ENCODE data around the gene KCNN2.
A peak's percentile ranks its signal among the peaks of the same experiment; 100 is the strongest.

Gene KCNN2

DNA sequence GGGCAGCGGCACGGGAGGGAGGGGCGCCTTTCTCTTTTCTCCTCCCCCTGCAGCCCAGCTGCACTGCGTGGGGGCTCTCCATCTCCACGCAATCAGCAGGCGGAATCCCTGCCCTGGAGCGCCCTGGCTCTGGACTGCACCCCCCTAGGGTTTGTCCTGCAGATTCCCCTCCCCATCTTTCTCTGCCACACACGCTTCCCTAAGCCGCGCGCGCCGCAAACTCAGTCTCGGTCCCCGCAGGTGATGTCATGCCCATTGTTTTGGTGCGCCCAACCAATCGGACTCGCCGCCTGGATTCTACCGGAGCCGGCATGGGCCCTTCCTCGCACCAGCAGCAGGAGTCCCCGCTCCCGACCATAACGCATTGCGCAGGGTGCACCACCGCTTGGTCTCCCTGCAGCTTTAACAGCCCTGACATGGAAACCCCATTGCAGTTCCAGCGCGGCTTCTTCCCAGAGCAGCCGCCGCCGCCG lies at the start of gene KCNN2:
Gene KCNN2, plus strand, starts transcription at position 347 of the 473 bp plus-strand sequence. Its CDS starts 70 bp downstream, at position 417.
- Mint-ChIP-seq H3K27ac (no peak within 1 kb of the TSS), H3K27me3 (peaks cover 21% of the 10 kb centered on the region), H3K4me3 (peak within 1 kb of the TSS; percentile 78), H3K9me3 (no peaks in the 10 kb centered on the region), H3K36me3 (peaks cover 3% of the 10 kb centered on the region), H3K4me1 (peaks cover 12% of the 10 kb centered on the region)
- no peak for DNase-seq (ENCODE audit: low spot score in 2 of 2)
- no peak for ATAC-seq (ENCODE audit: low read depth)

DNA sequence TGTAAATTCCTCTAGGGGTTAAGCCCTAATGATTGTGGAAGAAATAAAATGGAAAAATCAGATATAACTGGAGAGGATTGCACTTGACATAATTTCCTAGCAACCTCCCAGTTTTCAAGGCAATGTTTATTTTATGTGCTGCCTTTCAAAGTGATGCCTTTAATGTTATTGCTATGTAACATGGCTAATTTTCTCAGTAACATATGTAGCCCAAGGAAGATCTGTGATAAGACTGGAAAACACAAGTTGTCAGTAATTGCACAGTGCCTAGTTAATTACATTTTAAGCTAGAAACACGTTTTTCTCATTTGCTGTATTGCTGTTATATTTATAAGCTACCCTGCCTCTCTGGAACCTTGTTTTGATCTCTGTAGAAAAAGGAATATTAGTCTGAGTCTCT lies 49.2 kb upstream of the KCNN2 start:
- H3K4me1 Mint-ChIP-seq, result no peaks in the 10 kb centered on the region
- no peaks in the 10 kb centered on the region for H3K9me3 Mint-ChIP-seq
- no peaks in the 10 kb centered on the region for H3K36me3 Mint-ChIP-seq
- ATAC-seq (ENCODE audit: low read depth), result no peak
- peaks cover 3% of the 10 kb centered on the region for H3K27me3 Mint-ChIP-seq
- no peak overlapping the region for H3K4me3 Mint-ChIP-seq
- no peak for DNase-seq (ENCODE audit: low spot score in 2 of 2)
- no peak overlapping the region for H3K27ac Mint-ChIP-seq

DNA sequence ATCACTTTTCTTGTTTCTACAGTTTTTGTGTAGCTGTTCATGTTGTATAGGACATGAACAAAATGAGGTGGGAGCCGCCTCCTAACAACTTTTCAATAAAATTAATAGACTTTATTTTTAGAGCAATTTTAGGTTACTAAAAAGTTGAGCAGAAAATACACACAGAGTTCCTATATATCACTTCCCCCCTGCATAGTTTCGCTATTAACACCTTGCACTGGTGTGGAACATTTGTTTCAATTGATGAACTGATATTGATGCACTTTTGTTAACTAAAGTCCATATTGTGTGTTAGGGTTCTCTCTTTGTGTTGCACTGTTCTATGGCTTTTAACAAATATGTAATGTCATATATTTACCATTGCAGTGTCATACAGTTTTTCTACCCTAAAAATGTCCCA lies 47.8 kb upstream of the KCNN2 start:
- Mint-ChIP-seq H3K27me3 (peaks cover 1% of the 10 kb centered on the region), H3K4me3 (no peak overlapping the region), H3K9me3 (no peaks in the 10 kb centered on the region), H3K4me1 (no peaks in the 10 kb centered on the region), H3K27ac (no peak overlapping the region), H3K36me3 (no peaks in the 10 kb centered on the region)
- DNase-seq (ENCODE audit: low spot score in 2 of 2), result no peak
- ATAC-seq (ENCODE audit: low read depth), result no peak

DNA sequence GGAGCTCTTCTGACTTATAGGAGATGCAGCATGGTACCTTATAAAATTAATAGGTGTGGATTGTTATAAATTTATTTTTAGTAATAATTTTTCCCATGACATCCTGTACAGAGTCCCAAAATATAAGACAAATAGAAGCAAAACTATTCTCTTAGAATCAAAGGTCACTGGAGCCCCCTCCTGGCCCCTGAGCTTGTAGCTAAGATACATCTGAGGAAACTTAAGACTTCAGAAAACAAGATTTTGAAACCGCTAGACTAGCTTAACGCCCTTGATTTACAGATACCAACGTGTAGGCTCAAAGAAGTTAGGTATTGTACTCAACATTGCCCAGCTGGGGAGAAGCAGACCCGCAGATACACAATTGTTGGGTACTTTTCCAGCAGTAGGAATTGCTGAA lies 45.7 kb upstream of the KCNN2 start:
- Mint-ChIP-seq H3K4me3 (no peak overlapping the region), H3K27ac (no peak overlapping the region)
- ATAC-seq (ENCODE audit: low read depth), result no peak

DNA sequence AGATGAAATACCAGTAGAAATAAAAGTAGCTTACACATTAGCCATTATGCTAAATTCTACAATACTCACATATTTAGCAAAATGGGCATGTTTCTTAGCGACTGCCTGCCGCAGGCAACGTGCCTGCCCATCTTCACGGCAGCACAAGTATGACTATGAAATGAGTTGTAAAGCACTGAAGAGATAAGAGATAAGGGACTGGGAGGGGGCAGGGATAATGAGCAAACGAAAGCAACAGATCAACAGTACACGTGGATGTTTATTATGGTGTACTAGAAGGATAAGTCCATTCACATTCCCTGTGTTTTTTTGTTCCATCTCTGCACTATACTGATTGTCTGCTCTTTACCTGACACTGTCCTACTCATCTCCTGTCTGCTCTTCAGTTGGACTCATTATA lies 44.1 kb upstream of the KCNN2 start:
- ATAC-seq (ENCODE audit: low read depth), result no peak
- peaks cover 1% of the 10 kb centered on the region for H3K27me3 Mint-ChIP-seq
- no peaks in the 10 kb centered on the region for H3K4me1 Mint-ChIP-seq
- H3K36me3 Mint-ChIP-seq, result no peaks in the 10 kb centered on the region
- H3K4me3 Mint-ChIP-seq, result no peak overlapping the region
- no peak for DNase-seq (ENCODE audit: low spot score in 2 of 2)
- H3K9me3 Mint-ChIP-seq, result no peaks in the 10 kb centered on the region
- no peak overlapping the region for H3K27ac Mint-ChIP-seq

More for the DNA sequence above, 45.7 kb upstream of the KCNN2 start:
- Mint-ChIP-seq H3K27me3 (no peaks in the 10 kb centered on the region), H3K36me3 (no peaks in the 10 kb centered on the region), H3K4me1 (no peaks in the 10 kb centered on the region), H3K9me3 (no peaks in the 10 kb centered on the region)
- no peak for DNase-seq (ENCODE audit: low spot score in 2 of 2)

DNA sequence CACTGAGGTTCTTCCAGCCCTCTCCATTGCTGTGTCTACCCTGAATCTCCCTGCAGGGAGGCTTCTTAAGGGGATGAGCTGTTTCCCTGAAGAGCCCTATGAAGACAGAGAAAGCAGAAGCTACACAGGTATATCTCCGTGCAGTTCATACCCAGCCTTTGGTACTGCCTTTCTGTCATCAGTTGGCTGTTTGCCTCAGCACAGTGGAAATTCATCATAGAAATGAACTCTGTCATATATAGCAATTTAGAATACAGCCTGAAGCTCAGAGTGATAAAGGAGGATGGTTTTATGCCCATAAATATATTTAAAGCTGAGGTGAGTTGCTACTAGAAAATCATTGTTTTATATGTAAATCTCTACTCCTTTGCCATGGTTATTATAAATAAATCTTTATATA lies 42.6 kb upstream of the KCNN2 start:
- Mint-ChIP-seq H3K27ac (no peak overlapping the region), H3K4me3 (no peak overlapping the region), H3K4me1 (no peaks in the 10 kb centered on the region), H3K36me3 (no peaks in the 10 kb centered on the region), H3K9me3 (no peaks in the 10 kb centered on the region), H3K27me3 (peaks cover 2% of the 10 kb centered on the region)
- no peak for ATAC-seq (ENCODE audit: low read depth)
- DNase-seq (ENCODE audit: low spot score in 2 of 2), result no peak

DNA sequence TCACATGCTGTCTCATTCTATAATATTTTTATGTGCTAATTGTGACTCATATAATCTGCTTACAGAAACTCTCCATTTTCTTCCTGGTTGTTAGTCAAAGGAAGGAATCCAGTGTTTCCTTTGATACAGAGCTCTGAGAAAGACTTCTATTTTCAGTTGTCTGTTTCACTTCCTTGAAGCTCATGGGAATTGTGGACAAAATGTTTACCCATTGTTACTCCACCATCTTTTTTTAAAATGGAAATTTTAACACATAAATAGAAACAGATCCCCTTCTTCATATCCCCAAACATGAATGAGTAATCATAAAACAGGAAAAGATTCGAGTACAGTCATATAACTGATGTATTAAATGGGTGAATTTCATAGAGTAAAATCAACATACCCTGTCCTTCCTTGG lies 42.0 kb upstream of the KCNN2 start:
- ATAC-seq (ENCODE audit: low read depth) (no peak), DNase-seq (ENCODE audit: low spot score in 2 of 2) (no peak)

DNA sequence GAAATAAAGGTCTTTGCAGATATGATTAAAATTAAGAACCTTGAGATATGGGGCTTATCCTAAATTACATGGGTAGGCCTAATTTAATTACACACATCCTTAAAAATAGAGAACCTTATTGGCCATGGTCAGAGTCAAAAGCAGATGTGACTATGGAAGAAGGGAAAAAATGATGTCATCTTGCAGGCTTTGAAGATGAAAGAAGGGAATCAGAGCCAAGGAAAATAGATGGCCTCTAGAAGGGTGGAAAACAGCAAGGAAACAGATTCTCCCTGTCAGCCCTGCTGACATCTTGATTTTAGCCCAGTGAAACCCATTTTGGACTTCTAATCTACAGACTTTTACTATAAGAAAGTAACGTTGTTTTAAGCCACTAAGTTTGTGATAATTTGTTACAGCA lies 37.6 kb upstream of the KCNN2 start:
- Mint-ChIP-seq H3K27ac (no peak overlapping the region), H3K4me1 (no peaks in the 10 kb centered on the region), H3K4me3 (no peak overlapping the region), H3K9me3 (peaks cover 4% of the 10 kb centered on the region), H3K36me3 (no peaks in the 10 kb centered on the region), H3K27me3 (peaks cover 6% of the 10 kb centered on the region)
- DNase-seq (ENCODE audit: low spot score in 2 of 2) (no peak), ATAC-seq (ENCODE audit: low read depth) (no peak)

More for the DNA sequence above, 42.0 kb upstream of the KCNN2 start:
- no peak overlapping the region for H3K4me3 Mint-ChIP-seq
- peaks cover 3% of the 10 kb centered on the region for H3K27me3 Mint-ChIP-seq
- H3K4me1 Mint-ChIP-seq, result no peaks in the 10 kb centered on the region
- H3K36me3 Mint-ChIP-seq, result no peaks in the 10 kb centered on the region
- no peak overlapping the region for H3K27ac Mint-ChIP-seq
- peaks cover 3% of the 10 kb centered on the region for H3K9me3 Mint-ChIP-seq

DNA sequence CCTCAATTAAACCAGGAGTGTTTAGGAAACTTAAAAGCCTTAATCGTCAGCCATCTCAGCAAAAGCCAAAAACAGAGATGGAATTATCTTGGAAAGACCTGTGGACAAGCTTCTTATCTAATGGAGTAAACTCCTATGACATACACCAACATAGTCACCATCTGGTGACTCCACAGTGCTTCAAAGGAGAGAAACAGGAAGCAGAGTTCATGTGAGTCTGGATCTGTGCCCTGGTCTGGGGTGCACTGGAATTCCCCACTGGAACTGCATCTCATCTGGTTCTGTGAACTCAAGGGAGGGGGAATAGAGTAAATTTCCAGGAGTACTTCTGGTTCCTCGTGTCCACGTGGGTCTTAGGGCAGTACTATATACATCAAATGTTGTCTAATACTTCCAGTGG lies 36.3 kb upstream of the KCNN2 start:
- ATAC-seq (ENCODE audit: low read depth), result no peak
- H3K36me3 Mint-ChIP-seq, result no peaks in the 10 kb centered on the region
- H3K4me3 Mint-ChIP-seq, result no peak overlapping the region
- H3K27me3 Mint-ChIP-seq, result peaks cover 6% of the 10 kb centered on the region
- no peaks in the 10 kb centered on the region for H3K4me1 Mint-ChIP-seq
- DNase-seq (ENCODE audit: low spot score in 2 of 2), result no peak
- H3K27ac Mint-ChIP-seq, result no peak overlapping the region
- peaks cover 4% of the 10 kb centered on the region for H3K9me3 Mint-ChIP-seq

DNA sequence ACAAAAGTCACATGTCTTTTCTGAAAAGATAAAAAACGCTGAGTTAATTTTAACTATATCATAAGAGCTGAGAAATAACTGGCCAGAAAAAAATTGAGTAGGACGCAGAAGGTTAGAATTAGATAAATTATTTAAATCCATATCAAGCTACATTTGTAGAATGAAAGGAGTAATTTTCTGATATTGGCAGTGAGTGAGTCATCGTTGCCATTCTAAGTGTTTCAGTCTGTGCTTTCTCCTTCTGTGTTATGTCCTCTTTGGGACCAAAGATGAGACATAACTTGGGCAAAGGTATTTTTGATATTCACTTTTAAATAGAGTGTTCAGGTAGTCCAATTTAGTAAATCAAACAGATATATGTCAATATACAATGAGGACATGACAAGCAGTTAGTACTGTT lies 34.4 kb upstream of the KCNN2 start:
- Mint-ChIP-seq H3K4me3 (no peak overlapping the region), H3K27ac (no peak overlapping the region), H3K27me3 (peaks cover 5% of the 10 kb centered on the region), H3K4me1 (no peaks in the 10 kb centered on the region), H3K36me3 (no peaks in the 10 kb centered on the region), H3K9me3 (peaks cover 4% of the 10 kb centered on the region)
- no peak for ATAC-seq (ENCODE audit: low read depth)
- no peak for DNase-seq (ENCODE audit: low spot score in 2 of 2)

DNA sequence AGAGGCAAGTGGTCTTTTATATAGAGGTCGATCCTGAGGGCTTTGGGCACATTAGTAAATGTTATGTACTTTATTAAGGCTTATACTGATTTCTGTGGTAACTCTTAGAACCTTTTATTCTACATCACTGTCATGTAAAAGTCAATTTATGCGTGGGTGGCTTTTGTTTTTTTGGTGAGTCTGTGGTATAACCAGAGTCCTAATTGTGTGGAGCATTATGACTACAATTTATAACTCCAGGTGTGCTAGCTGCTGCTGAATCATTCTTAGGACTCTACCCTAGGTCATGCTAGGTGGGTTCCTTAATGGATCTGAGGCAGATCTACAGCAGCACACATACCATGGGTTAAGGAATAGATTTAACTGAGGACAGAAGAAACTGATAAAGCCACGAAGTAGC lies 33.9 kb upstream of the KCNN2 start:
- DNase-seq (ENCODE audit: low spot score in 2 of 2), result no peak
- Mint-ChIP-seq H3K27me3 (peaks cover 5% of the 10 kb centered on the region), H3K4me1 (no peaks in the 10 kb centered on the region), H3K4me3 (no peak overlapping the region), H3K9me3 (peaks cover 4% of the 10 kb centered on the region), H3K27ac (no peak overlapping the region), H3K36me3 (no peaks in the 10 kb centered on the region)
- ATAC-seq (ENCODE audit: low read depth), result no peak

DNA sequence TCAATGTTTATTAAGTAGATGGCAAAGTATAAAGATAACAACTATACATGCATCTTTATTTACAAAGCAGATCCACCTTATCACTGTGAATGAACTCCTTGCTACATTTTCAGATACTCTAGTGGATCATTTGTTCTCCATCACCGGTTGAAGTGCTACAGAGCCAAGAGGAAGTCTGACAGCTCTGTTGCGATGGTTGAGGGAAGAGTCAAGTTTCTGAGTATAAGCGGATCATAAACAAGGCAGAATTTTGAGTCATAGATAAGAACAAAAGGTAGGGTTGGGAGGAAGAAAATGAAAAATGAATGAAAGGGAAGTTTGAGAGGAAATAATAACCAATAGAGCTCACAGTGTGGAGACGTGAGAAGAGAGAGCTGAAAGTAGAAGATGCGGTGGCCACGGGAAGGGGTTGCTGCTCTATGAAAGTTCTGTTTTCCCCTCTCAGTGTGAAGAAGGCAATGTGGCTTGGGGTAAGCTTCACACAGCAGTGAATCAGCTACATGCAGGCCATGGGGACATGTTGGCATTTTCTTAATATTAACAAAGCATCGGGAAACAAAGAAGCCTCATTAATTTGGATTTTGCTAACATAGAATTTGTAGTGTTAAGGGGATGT lies 30.8 kb upstream of the KCNN2 start:
- Mint-ChIP-seq H3K27ac (no peak overlapping the region), H3K36me3 (no peaks in the 10 kb centered on the region), H3K9me3 (no peaks in the 10 kb centered on the region), H3K27me3 (peaks cover 2% of the 10 kb centered on the region), H3K4me3 (no peak overlapping the region), H3K4me1 (no peaks in the 10 kb centered on the region)
- DNase-seq (ENCODE audit: low spot score in 2 of 2) (no peak), ATAC-seq (ENCODE audit: low read depth) (no peak)

DNA sequence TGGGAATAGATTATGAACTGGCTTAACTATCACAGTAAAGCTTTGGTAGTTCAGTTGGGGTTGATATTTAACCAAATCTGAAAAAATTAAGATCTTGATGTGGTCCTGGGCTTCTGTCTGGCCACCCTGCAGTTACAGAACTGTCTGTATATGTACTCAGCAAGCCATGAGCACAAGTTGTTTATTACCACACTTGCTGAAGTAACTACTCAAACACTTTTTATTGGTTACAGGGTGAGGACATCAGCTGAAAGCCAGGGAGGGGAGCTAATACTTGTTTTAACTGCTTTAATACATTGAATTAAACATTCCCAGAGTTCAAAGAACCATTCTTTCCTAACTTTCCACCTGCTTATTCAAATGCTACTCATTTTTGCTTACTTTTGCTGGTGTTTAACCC lies 29.4 kb upstream of the KCNN2 start:
- no peak overlapping the region for H3K27ac Mint-ChIP-seq
- no peak overlapping the region for H3K4me3 Mint-ChIP-seq
- H3K36me3 Mint-ChIP-seq, result no peaks in the 10 kb centered on the region
- no peak for DNase-seq (ENCODE audit: low spot score in 2 of 2)
- H3K27me3 Mint-ChIP-seq, result no peaks in the 10 kb centered on the region
- no peak for ATAC-seq (ENCODE audit: low read depth)
- no peaks in the 10 kb centered on the region for H3K4me1 Mint-ChIP-seq
- H3K9me3 Mint-ChIP-seq, result no peaks in the 10 kb centered on the region

DNA sequence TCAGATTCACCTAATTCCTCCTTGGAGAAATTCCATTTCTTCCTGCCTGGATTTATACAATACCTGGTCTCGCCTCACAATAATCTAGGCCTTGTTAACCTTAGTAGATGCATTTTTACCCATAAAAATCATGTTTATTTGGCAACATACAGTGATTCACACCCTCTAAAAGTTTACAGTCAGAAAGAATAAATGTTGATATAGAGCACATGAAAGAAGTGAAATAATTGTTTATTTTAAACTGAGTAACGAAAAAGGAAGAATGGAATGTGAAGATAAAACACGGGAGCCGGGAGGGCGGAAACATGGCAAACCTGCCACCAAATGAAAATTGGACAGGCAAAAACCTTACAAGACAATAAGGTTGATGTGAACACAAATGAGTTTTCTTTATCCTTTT lies 28.9 kb upstream of the KCNN2 start:
- Mint-ChIP-seq H3K9me3 (no peaks in the 10 kb centered on the region), H3K4me3 (no peak overlapping the region), H3K27me3 (no peaks in the 10 kb centered on the region), H3K27ac (no peak overlapping the region), H3K4me1 (no peaks in the 10 kb centered on the region), H3K36me3 (no peaks in the 10 kb centered on the region)
- DNase-seq (ENCODE audit: low spot score in 2 of 2) (no peak), ATAC-seq (ENCODE audit: low read depth) (no peak)

DNA sequence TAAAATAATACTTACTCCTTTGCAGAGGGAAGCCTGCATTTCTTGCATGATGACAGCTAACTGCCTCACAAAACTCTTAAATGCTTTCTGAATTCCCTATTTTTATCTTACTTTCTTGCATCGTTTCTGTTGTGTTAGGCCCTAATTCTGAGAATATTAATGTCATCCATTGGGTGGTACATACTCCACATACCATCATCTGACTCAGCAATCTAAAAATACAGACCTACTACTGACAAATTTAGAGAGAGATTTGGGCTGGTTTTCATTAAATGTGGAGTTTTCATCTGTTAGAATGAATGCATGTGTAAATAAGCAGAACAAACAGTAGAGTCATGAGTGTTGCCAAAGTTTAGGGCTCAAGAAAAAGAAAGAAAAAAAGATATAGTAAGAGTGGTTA lies 26.5 kb upstream of the KCNN2 start:
- H3K4me1 Mint-ChIP-seq, result no peaks in the 10 kb centered on the region
- peaks cover 2% of the 10 kb centered on the region for H3K27me3 Mint-ChIP-seq
- H3K4me3 Mint-ChIP-seq, result no peak overlapping the region
- no peaks in the 10 kb centered on the region for H3K9me3 Mint-ChIP-seq
- H3K27ac Mint-ChIP-seq, result no peak overlapping the region
- no peaks in the 10 kb centered on the region for H3K36me3 Mint-ChIP-seq
- no peak for ATAC-seq (ENCODE audit: low read depth)
- no peak for DNase-seq (ENCODE audit: low spot score in 2 of 2)
